ENCODE results near the gene ARHGAP22.

DNA sequence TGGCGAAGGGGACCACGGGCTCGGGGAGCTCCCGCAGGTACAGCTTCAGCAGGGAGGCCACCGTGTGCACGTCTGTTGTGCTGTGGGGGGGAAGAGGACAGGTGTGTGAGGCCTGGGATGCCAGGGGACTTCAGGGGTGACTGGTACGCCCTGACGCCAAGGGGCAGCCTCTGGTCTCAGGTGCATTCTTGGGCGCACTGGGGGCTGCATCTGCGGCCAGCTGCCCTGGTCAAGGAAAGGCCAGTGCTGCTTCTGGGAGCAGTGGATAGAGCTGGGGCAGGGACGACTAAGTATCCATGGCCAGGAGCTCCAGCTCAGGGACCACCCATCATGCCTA lies 149.8 kb downstream of the ARHGAP22 start:
- TF ChIP-seq, protein P1, sequence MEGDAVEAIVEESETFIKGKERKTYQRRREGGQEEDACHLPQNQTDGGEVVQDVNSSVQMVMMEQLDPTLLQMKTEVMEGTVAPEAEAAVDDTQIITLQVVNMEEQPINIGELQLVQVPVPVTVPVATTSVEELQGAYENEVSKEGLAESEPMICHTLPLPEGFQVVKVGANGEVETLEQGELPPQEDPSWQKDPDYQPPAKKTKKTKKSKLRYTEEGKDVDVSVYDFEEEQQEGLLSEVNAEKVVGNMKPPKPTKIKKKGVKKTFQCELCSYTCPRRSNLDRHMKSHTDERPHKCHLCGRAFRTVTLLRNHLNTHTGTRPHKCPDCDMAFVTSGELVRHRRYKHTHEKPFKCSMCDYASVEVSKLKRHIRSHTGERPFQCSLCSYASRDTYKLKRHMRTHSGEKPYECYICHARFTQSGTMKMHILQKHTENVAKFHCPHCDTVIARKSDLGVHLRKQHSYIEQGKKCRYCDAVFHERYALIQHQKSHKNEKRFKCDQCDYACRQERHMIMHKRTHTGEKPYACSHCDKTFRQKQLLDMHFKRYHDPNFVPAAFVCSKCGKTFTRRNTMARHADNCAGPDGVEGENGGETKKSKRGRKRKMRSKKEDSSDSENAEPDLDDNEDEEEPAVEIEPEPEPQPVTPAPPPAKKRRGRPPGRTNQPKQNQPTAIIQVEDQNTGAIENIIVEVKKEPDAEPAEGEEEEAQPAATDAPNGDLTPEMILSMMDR (IDR thresholded peaks at IDR 0.05): no peak
- TF ChIP-seq POLR2A (IDR thresholded peaks at IDR 0.05): no peak
